Fibroblast of skin of right biceps (primary cell): ENCODE results near the gene OSBPL10.

Source experiments
- DNase-seq: peaks from one replicate; pipeline ENCODE4 v3.0.0-alpha.2; 2013

OSBPL10 gene

DNA sequence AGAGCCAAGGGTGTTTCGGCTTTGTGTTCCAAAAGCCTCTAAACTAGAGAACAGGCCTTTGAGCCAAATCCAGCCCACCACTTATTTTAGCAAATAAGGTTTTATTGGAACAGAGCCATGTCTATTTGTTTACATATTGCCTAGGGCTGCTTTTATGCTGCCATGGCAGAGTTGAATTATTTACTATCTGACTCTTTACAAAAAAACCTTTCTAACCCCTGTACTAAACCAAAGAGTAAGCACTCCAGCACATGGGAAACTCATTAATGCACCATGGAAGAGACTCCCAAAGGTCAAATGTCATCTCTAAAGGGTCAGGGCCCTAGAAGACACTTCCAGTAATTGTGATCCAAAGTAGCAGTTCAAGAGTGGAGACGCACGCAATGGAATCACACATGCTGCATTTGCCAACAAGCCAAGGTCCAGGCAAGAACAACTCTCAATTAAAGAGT, 22.3 kb downstream of the OSBPL10 start:
- DNase-seq: no peak

DNA sequence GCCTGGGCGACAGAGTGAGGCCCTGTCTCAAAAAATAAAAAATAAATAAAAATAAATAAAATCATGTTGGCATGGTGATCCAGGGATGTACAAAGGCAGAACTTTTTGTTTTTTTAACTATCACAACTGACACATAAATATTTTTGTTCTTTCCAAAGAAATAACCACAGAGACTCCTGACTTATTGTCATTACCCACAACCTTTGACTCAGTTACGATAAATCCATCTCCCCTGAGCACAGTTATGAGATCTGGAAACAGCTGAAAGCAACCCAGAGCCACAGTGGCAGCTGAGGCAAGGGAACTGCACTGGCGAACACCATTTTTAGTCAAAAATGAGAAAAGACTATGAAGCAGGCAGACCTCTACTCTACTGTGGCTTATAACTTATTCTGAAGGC, 24.0 kb downstream of the OSBPL10 start:
- no peak for DNase-seq

DNA sequence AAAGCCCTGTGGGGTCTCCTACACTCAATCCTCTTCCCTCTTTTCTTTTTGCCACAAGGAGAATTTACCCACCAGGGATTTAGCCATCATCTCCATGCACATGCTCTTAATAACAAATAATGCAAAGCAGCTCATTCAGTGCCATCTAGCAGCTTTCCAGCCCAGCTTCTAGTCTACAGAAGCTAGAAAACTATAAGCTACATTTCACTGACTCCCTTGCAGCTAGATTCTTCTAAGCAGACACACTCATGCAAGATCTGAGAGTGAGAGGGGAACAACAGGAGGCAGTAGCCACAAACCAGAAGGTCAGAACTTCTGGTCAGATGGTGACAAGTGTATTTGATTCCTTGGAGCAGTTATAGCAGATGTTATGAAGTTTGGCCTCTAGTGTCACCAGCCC, 25.5 kb downstream of the OSBPL10 start:
- DNase-seq: no peak

DNA sequence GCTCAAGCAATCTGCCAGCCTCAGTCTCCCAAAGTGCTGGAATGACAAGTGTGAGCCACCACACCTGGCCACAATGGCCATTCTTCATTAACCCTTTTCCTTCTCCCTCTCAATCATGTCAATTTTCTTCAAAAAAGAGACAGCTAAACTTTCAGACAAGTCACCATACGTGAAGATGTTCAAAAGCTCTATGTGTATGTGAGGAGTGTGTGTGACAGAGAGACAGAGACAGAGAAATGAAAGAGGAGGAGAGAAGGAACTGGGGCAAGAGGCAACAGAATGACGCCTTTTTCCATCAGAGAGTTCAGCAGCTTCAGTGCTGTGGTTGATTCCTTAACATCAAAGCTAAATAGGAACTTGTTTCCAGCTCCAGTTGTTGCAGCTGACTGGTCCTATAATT, 27.4 kb downstream of the OSBPL10 start:
- DNase-seq: no peak

DNA sequence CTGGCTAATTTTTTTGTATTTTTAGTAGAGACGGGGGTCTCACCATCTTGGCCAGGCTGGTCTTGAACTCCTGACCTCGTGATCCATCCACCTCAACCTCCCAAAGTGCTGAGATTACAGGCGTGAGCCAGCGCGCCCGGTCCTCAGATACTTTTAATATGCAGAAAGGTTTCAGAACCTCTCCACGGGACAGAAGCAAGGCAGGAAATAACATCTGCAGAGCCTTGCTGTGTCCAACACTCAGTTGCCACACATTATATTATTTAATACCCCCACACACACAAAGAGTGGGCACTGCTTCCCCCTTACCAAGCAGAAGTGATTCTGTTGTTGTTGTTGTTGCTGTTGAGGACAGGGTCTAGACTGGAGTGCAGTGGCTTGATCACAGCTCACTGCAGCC, 28.0 kb downstream of the OSBPL10 start:
- no peak for DNase-seq

DNA sequence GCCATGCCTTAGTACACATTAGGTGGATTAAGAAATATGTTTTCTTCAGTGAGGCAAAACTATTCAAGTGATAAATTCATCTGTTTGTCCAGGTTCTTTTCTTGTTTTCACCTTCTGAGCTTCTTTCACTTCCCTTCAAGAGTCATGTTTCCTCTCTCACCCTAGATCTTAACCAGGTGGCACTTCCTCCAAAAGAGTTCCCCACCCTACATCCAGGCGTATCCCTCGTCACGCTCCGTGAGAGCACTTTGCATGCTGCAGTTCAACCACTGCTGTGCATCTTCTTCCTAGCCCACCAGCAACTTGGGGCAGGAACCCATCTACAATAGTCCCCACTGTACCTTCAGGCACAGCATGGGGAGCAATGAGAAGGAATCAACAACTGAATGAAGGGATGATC, 28.9 kb downstream of the OSBPL10 start:
- DNase-seq: no peak

DNA sequence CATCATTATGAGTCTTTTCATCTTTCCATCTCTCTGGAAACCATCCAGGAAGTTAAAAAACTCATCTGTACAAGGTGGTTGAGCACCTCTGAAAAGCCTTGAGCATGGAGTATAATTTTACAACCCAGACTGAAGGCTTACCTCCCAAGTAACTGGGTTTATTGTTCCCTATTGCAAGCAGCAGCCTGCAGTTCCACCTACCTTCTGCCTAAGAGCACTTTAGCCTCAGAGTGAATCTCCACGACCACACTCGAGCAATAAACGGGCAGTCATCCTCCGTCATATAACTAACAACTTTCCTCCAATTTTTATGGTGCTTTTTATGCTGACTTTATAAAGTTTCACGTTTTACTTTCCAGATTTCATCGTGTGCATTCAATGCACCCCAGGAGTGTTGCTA, 32.8 kb downstream of the OSBPL10 start:
- no peak for DNase-seq

DNA sequence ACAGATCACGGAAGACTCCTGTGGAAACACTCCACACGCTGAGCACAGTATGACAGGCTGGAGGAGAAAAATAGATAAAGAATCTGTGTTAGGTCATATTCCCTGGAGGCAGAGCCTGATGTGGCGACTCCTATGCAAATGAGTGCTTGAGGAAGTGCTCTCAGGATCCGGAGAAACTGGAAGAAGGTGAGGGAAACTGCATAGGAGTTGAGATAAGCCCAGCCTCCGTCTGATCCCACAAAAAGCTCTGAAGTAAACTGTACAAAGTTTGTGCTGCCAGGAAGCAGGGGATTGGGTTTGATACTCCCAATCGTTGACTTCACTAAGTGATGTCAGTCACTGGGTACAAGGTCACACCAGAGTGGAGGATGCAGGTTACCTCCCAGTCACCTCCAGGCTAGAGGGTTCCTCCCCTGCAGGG, 33.4 kb downstream of the OSBPL10 start:
- no peak for DNase-seq

DNA sequence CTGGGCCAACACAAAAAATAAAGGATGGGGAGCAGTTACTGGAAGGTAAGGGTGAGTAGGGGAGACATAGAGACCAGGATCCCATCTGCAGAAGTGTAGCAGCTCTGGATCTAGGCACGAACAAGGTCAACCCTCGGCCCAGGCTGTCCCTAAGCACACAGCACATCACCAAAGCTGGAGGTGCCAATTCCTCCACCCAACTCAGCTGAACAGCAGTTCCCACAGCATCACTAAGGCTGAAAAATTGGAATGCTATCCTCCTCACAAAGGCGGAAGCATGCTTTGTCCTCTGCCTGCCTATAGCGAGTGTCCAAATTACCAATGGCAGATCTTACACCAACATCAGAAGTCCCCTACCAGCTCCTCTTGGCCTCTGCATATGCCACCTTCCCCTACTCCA, 33.9 kb downstream of the OSBPL10 start:
- DNase-seq: no peak

DNA sequence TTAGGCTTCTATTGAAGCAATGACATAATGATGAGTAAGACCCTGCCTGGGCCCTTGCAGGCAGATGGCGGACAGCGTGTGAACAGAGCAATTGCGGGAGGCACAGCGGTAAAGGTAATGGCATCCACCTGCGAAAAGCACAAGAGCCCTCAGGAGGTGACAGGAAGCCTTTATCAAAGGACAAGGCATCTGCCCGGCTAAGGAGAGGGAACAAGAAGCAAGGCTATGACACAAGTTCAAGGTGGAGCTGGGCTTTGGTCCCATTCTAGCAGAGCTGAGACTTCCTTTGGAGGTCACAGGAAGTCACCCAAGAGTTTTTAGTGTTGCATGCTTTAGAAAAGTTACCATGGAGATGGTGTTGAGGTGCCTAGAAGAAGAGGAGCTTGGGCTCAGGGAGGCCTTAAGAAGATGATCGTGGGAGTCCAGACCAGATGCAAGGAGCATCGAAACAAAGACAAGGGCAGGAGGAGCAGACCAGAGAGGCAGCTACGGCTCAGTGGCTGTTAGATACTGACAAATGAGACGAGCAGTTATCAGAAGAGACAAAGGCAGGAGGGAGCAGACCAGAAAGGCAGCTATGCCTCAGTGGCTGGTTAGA, 34.5 kb downstream of the OSBPL10 start:
- peak; percentile 5 for DNase-seq

DNA sequence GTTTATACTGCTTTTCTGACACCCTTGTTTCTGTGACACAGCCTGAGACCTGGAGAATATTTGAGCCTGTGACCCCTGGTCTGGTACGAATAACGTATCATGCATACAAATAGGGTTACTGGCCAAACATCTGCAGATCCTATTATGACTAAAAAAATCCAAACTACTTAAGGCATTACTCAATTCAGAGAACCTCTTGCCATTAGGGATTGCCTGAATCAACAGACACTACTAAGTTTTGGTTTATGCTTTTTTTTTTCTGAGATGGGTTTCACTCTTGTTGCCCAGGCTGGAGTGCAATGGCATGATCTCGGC, 35.4 kb downstream of the OSBPL10 start:
- DNase-seq: peak; percentile 14

DNA sequence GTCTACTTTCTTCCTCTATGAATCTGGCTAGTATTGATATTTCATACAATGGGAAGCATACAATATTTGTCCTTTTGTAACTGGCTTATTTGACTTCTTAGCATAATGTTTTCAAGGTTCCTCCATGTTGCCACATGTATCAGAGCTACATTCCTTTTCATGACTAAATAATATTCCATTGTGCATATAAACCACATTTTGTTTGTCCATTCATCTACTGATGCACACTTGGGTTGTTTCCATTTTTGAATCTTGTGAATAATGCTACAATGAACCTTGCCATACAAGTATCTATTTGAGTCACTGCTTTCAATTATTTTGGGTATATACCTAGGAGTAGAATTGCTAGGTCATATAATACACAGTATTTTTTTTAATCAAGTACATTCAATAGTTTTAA, 38.0 kb downstream of the OSBPL10 start:
- no peak for DNase-seq

DNA sequence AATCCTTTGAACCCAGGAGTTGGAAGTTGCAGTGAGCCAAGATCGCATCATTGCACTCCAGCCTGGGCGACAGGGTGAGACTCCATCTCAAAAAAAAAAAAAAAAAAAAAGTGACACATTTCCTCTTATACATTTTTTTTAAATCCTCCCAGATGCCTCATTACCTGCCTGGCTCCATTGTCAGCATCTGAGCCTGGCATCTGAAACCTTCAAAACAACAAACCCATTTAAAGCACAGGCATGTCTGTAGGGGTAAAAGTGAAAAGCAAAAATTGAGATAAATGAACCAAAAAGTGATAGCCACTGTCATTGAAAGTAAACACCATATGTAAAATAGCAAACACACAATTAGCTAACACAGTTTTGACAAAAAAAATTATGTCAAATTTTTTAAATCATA, 38.6 kb downstream of the OSBPL10 start:
- no peak for DNase-seq

DNA sequence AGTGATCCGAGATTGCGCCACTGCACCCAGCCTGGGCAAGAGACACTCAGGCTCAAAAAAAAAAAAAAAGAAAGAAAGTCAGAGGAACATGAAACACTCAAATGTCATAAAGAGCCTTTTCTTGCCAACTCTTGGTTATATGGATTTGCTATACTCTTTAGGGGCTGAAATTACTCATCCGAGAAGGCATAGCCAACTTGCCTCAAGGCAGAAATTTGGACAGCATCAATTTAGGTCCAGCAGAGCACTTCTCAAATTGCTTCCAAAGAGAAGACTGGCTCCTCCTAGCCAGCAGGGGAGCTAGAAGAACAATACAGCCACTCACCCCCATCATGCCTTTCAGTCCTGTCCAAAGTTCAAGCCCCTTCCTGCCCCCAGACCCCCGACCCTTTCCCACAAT, 43.8 kb downstream of the OSBPL10 start:
- no peak for DNase-seq

DNA sequence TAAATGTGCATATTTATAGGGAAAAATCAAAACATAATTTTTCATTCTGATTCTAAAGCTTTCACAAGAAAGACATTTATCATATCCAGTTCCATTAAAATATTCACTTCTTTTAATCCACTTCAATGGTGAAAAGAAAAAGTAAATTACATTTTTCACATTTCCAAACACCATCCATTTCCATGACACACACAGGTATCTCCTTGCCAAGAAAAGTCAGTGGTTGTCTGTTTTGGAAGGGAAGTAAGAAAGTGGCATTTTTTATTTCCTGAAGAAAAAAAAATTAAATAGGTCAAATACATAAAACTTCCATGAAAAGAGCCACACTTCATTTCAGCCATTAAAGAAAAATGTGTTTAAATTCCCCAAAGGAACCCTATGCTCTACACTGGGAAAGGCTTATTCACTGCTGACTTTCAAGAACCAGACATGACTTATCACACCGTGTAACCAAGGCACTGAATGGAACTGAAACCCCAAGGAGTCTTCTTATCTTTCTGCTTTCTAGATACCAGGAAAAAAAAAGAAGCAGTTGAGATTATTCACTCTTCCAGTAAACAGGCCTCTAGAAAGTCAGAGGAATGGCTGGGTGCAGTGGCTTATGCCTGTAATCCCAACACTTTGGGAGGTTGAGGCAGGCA, 44.5 kb downstream of the OSBPL10 start:
- DNase-seq: peak; percentile 31

DNA sequence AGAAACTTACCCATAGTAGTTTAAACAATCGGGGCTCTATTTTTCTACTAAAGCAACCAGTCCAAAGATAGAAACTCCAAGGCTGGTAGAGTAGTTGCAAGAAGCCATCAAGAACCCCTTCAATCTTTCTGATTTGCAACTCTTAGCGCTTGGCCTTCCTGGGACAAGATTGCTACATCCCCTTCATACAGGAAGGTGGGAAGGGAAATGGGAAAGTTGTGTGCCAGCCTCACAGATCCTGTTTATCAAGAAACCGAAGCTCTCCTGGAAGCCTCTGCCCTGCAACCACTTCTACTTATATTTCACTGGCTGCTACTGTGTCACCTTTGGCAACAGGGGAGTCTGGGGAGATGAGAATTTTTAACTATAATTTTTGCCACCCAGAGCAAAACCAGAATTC, 46.2 kb downstream of the OSBPL10 start:
- no peak for DNase-seq

DNA sequence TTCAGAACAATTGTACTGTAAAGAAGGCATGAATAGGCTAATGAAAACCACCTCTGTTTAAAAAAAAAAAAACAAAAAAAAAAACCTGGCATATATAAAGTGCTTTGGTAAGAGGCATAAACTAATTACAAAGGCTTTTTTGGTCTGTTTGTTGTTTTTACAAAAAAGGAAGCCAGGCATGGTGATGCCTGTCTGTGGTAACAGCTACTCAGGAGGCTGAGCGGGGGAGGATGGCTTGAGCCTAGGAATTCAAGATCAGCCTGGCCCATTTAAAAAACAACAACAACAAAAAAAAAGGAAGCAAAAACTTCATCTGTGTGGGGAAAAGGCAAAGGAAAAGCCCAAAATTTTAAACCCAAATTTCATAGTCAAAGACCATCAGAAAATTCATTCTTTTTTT, 47.0 kb downstream of the OSBPL10 start:
- DNase-seq: no peak

DNA sequence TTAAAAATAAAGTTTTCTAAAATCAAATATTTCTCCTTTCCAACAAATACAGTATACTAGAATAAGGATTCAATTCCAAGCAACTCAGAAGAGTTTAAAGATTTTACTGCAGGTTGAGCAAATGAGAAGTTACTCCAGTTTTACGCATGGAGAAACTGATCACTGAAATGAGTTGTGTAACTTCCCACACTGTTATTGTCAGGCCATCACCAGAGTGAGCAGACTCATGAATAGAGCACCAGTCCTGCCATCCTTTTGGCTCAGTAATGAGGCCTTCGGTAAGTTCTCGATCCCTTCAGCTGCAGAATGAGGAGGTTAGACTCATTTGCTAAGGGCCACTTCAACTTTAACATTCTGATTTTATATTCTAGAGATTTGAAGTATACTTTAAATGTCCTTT, 48.1 kb downstream of the OSBPL10 start:
- DNase-seq: no peak

DNA sequence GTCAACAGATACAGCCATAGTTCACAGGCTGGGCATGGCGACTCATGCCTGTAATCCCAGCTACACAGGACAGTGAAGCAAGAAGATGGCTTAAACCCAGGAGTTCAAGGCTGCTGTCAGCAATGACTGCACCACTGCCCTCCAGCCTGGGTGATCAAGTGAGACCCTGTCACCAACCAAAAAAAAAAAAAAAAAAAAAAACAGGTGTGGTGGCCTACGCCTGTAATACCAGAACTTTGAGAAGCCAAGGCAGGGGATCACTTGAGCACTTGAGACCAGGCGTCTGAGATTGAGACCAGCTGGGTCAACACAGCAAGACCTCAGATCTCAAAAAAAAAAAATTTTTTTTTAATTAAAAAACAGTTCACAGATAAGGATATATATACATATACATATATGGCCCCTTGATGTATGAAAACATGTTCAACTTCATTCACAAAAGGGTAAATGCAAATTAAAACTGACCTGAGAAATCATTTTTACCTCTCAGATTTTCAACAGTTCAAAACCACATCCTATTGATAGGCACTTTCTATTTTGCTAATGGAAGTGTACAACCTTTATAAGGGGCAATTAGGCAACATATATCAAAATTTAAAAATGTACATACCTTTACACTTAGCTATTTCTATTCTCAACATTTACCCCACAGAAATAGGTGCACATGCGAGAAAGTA, 51.1 kb downstream of the OSBPL10 start:
- DNase-seq: no peak

DNA sequence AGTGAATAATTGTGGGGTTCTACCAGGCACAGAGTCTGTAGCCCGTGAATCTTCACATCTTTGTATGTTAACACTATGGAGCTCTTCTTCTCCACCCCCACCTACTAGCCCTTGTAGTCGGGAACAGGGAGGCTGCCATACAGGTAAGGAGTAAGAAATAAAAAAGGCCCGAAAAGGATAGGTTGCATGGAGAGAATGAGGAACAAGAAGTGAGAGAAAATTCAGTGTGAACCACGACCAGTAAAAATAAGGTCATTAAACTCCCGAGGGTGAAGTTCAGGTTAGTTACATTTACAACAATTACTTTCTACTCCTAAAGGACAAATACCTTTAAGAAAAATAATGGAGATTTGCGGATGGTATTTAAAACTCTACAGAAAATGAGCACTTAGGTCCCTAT, 53.3 kb downstream of the OSBPL10 start:
- DNase-seq: no peak

DNA sequence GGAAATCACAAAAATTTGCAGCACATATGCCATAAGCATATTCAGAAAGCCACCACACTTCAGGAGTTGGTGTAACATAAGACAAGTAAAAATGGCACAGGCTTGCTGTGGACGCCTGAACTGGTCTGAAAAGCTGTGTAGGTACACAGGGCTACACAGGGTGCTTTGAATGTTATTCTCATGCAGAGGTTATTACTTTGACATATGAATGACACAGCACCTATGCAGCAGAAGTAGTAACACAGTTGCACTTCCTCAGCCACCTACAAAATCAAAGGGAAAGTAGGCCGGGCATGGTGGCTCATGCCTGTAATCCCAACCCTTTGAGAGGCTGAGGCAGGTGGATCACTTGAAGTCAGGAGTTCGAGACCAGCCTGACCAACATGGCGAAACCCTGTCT, 54.5 kb downstream of the OSBPL10 start:
- no peak for DNase-seq

DNA sequence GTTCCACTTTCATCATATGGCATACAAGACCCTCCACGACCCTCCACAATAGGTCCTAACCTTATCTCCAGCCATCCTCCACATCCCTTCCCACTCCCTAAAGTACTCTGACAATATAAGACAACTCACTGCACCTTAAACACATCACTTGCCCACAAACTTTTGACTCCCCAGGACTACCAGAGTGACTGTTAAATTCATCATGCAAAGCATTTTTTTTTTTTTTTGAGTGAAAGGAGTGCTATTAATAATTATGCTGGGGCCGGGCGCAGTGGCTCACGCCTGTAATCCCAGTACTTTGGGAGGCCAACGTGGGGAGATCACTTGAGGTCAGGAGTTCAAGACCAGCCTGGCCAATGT, 55.8 kb downstream of the OSBPL10 start:
- no peak for DNase-seq

DNA sequence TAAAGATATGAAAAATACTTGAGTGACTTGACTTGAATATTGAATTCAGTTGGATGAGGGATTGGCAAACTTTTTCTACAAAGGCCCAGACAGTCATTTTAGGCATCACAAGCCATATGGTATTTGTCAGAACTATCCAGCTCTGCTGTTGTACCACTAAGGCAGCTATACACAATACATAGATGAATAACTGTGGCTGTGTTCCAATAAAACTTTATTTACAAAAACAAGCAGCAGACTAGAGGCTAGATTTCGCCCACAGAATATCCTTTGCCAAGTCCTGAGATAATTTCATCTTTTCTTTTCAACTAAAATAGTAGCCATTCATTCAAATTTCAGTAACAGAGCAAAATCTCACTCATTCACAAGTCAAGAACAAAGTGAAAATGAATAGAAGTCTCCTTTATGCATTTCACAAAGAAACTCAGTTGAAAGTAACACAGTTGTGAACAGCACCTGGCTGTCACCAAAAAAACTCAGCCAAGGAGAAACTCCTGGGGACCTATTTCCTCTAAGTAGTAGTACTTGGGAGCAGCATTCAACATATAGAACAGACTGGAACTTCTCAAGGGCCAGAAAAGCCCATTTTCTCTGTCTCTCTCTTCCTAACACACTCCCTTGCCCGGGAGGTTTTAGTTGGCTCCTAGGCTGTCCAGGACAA, 56.3 kb downstream of the OSBPL10 start:
- no peak for DNase-seq

DNA sequence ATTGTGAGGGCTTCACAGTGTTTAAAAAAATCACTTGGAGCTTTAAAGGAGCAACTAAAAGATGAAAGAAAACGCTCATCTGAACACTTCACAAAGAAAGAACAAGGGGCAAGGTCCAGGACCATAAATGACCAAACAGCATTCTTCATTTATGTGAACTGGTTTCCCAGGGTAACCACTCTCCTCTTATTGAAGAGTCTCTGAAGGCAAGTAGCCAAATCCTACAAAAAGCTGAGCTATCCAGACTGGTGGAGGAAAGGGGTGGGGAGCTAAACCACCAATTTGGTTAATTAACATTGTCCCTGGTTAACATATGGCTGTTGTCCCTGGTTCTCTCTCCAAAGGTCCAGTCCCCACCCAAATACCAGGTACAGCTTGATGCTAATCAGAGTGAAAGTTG, 58.1 kb downstream of the OSBPL10 start:
- DNase-seq: no peak
